Breast epithelium (tissue), 3 donors: ENCODE results near the gene HFE.

Experiments
- POLR2A ChIP-seq: fragments of 450-650 bp; IDR thresholded peaks from one replicate; pipeline ENCODE4 v1.6.1; 2016; ENCODE audit warnings: antibody characterized with exemption, mild to moderate bottlenecking, moderate library complexity
- TF ChIP-seq, protein P1 (sequence below), 3 donors: fragments of 450-650 bp; IDR thresholded peaks; one replicate each; pipeline ENCODE4 v1.5.1; 2016 to 2017; ENCODE audit warnings: antibody characterized with exemption in 3 of 3, mild to moderate bottlenecking in 3 of 3, moderate library complexity in 3 of 3

DNA sequence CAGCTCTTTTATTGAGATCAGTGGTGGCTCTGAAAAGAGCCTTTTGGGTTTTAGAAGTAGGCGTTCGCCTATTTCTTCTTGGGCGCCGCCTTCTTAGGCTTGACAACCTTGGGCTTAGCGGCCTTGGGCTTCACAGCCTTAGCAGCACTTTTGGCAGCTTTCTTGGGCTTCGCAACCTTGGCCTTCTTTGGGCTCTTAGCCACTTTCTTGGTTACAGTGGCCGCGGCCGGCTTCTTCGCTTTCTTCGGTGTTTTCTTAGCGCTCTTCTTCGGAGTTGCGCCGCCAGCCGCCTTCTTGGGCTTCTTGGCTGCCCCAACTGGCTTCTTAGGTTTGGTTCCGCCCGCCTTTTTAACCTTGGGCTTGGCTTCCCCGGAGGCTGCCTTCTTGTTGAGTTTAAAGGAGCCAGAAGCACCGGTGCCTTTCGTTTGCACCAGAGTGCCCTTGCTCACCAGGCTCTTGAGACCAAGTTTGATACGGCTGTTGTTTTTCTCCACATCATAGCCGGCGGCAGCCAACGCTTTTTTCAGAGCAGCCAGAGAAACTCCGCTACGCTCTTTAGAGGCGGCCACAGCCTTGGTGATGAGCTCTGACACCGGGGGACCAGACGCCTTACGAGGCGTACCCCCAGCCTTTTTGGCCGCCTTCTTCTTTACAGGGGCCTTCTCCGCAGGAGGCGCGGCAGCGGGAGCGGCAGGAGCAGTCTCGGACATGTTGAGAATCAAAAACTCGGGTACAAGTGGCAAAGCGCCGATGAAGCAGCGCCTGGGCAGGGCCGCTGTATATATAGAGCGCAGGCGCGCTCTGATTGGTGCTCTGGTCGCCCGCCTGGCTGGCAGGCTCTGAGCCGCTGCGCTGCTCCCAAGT is 31.3 kb upstream of the HFE start:
- peak; percentile 99 for TF ChIP-seq POLR2A
- TF ChIP-seq, protein P1, sequence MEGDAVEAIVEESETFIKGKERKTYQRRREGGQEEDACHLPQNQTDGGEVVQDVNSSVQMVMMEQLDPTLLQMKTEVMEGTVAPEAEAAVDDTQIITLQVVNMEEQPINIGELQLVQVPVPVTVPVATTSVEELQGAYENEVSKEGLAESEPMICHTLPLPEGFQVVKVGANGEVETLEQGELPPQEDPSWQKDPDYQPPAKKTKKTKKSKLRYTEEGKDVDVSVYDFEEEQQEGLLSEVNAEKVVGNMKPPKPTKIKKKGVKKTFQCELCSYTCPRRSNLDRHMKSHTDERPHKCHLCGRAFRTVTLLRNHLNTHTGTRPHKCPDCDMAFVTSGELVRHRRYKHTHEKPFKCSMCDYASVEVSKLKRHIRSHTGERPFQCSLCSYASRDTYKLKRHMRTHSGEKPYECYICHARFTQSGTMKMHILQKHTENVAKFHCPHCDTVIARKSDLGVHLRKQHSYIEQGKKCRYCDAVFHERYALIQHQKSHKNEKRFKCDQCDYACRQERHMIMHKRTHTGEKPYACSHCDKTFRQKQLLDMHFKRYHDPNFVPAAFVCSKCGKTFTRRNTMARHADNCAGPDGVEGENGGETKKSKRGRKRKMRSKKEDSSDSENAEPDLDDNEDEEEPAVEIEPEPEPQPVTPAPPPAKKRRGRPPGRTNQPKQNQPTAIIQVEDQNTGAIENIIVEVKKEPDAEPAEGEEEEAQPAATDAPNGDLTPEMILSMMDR (IDR thresholded peaks at IDR 0.05) = peak; percentile 10 to 33 (median 22)
